GM18517 (cell line): ENCODE data around the gene RBM33.

Experiments used
- ATAC-seq: cut with Tn5 transposase; IDR thresholded peaks from one replicate; pipeline ENCODE4 v1.9.1; 2021; ENCODE audit warnings: mild to moderate bottlenecking, moderate library complexity; ENCODE audit not compliant: unreplicated experiment

Gene RBM33

DNA sequence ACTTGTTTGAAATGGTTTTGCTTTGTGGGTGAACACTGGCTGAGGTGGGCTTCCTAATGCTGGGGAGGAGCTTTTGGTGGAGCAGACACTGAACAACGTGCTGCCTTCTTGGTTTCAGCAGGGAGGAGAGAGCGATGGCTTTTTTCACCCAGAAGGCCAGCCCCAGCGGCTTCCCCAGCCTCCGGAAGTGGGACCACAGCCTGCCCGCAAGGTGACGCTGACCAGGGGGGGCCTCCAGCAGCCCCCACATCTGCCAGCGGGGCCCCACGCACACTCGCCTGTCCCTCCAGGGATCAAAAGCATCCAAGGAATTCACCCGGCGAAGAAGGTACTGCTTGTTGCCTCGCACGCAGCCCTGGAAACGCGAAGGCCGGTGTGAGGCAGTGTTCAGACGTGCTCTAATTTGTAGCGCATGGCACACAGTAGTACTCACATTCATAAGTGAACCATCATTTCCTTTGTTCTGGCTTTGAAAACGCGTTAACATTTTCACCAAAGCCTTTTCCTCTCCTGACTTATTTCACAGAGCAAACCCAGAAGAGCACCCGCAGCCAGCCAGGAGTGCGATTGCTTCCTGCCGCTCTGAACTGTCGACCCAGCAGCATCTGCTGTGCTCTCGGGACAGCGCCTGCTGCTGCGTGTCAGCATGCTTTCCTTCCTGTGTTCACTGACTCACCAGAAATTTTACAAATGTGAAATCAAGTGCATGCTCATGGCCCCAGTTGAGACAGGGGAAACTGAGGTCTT lies 119.4 kb downstream of the RBM33 start:
- no peak for ATAC-seq

GRCh38 chr7:155764438-155764793 lies 120.0 kb downstream of the RBM33 start:
- ATAC-seq = no peak

GRCh38 chr7:155765458-155765857 lies 121.0 kb downstream of the RBM33 start:
- no peak for ATAC-seq

- ATAC-seq = no peak
Observed at GRCh38 chr7:155766386-155766785, 121.9 kb downstream of the RBM33 start.

- no peak for ATAC-seq
Observed at GRCh38 chr7:155766966-155767916, 122.8 kb downstream of the RBM33 start.

DNA sequence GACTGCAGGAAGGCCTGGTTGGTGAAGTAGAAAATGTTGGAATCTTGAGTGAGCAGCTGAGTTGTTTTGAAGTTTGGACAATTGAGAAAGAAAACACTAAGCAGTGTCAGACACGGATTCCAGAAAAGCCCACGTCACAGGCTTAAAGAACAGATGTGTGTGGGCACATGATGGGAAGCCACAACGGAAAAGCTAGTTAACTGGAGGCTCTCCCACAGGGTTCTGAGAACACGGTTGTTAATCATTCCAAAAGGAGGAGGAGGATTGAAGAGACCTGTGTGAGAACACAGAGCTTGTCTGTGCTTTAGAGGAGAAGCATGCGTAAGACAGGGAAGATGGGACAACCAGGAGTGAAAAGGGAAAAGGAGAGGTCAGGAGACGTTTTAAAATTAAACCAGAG lies 125.2 kb downstream of the RBM33 start:
- no peak for ATAC-seq

GRCh38 chr7:155770241-155770640 lies 125.8 kb downstream of the RBM33 start:
- ATAC-seq = no peak

- no peak for ATAC-seq
Observed at GRCh38 chr7:155773531-155773930, 129.1 kb downstream of the RBM33 start.

GRCh38 chr7:155774947-155775346 lies 130.5 kb downstream of the RBM33 start:
- no peak for ATAC-seq

- ATAC-seq = no peak
Observed at GRCh38 chr7:155775691-155776090, 131.2 kb downstream of the RBM33 start.

- no peak for ATAC-seq
Observed at GRCh38 chr7:155776606-155777005, 132.1 kb downstream of the RBM33 start.

DNA sequence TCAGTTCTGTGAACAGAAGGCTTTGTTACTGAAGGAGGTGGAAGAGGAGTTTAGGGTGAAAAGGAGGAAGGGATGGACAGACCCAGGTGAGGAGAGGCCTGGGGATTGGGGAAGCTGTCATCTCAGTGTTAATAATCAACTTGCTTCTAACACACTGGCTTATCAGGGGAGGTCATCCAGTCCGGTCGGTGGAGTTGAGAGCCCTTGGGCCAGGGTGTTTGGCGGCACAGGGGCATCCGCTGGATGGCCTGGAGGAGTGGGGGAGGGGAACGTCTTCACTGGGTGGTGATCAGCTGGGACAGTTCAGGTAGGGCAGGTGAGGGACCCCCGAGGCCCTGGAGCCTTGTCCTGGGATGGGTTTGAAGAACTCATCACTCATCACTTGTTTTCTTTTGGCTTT lies 133.9 kb downstream of the RBM33 start:
- no peak for ATAC-seq

GRCh38 chr7:155780884-155781283 lies 136.4 kb downstream of the RBM33 start:
- ATAC-seq = no peak

- no peak for ATAC-seq
Observed at GRCh38 chr7:155781433-155781832, 137.0 kb downstream of the RBM33 start.

DNA sequence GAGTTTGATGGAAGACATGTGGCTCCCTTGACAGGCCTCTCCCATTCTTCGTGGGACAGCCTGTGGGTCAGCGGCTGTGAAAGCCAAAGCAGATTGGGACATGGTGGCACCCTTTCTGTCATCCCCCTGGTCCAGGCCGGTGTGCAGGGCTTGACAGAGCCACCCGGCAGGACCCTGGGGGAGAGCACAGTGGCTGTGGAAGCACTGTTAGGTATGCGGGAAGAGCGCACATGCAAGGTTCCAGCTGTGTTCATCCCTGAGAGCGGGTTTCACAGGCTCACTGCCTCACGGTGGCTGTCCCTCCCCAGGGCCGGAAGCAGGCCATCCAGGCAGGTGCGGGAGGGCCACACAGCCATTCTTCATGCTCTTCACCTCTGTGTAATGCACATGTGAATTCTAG lies 138.0 kb downstream of the RBM33 start:
- ATAC-seq = no peak

- no peak for ATAC-seq
Observed at GRCh38 chr7:155785536-155785935, 141.1 kb downstream of the RBM33 start.

- no peak for ATAC-seq
Observed at GRCh38 chr7:155786491-155786890, 142.0 kb downstream of the RBM33 start.

DNA sequence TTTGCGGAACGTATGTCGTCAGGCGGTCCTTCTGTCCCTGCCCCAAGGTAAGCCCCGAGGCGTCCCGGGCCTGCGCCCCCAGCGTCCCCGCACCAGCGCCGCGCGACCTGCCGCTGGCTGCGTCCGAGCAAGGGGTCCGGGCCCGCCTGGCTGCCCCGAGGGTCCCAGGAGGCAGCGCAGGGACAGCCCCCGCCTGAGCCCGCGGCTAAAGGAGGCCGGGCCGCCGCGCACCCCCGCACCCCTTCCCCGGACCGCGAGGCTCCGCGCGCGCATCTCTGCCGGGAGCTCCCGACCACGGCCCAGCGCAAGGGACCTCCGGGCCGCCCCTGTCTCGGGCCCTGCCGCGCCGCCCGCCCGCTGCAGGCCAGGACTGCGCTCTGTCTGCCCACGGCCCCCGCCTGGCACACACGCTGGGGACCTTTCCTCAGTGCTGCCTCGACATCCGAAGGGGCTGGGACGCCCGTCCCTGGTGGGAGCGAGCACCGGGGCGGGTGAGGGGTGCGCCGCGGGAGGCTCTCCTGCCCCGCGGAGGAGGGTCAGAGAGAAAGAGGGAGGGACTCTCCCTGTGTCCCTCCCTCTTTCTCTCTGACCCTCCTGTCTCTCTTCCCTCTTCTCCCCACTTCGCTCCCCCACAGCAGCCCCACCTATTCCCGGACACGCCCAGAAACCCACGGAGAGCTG lies 142.8 kb downstream of the RBM33 start:
- no peak for ATAC-seq

DNA sequence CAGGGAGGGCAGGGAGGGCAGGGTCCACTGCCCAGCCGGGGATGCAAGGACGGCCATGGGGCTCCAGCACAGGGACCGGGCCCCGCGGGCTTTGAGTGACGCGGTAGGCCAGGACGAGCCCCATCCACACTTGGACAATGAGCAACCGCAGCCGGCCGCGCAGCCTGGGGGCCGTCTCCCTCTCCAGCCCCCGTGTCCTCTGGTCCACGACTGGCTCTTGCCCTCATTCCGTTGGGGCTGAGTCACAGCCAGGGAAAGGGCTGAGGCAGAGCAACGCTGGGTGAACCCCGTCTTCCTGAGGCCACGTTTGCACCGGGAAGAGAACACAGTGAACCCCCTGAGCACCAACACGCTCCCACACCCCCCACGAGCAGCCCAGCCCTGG lies 144.1 kb downstream of the RBM33 start:
- ATAC-seq = no peak

DNA sequence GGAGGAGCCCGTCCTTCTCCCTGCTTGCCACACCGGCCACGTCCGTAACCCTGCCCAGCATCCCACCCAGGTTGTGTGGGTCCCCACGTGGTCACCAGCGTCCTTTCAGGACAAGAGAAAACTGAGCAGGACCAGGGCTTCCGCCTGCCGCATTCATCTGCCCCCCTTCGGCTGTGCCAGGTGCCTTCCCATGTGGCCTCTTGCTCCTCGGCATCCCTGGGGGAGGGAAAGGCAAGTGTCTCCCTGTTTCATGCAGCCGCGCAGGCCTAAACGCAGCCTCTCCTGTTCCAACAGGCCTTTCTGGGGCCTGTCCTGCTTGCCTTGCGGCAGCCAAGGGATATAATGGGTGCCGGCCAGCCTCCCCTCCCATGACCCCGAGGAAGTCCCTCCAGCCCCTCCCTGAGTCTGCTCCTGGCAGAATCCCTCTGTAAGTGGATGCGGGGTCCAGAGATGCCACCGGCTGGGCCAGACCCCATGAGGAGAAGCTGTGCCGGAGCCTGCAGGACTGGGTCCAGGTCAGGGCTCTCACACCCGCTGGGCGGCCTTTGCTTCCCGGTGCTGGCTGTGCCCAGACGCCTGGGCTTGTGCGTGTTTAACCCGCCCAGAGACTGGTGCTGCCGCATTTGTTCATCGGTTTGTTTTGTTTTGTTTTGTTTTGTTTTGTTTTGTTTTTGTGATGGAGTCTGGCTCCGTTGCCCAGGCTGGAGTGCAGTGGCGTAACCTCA lies 144.7 kb downstream of the RBM33 start:
- ATAC-seq = no peak

DNA sequence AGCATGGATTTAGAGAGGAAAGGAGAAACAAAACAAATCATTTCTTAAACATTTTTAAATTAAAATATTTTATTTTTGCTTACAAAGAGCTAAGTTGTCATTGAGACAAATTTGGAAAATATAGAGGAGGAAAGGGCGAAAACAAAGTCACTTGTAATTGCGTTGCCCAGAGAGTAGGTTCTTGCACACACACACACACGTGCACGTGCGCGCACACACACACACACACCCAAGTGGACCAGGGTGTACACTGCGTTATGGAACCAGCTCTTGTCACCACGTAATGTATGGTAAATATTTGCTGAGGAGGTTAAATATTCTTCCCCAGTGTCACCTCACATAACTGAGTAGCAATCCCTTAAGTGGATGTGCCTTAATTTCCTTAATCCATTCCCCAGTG lies 146.2 kb downstream of the RBM33 start:
- ATAC-seq = no peak
